Uterus (tissue), 2 donors: Measurements from ENCODE around the gene HPSE2.

Experiments
- CTCF ChIP-seq, 4 experiments: fragments of 200-600 bp in 2 of 4; fragments of 450-650 bp in 2 of 4; sonication (generic) in 2 of 4; IDR thresholded peaks; one replicate each; pipeline ENCODE4 v1.5.1; 2016 to 2019; ENCODE audit warnings: antibody characterized with exemption in 4 of 4, mild to moderate bottlenecking in 2 of 4, moderate library complexity in 1 of 4
- POLR2A ChIP-seq, 2 donors: fragments of 450-650 bp; IDR thresholded peaks; one replicate each; pipeline ENCODE4 v1.6.1; 2016; ENCODE audit warnings: antibody characterized with exemption in 2 of 2, mild to moderate bottlenecking in 1 of 2, moderate library complexity in 1 of 2

GRCh38 chr10:98917828-98918227, 317.8 kb downstream of the HPSE2 start:
- TF ChIP-seq CTCF (IDR thresholded peaks at IDR 0.05): no peak
- TF ChIP-seq POLR2A (IDR thresholded peaks at IDR 0.05): no peak
